WTC11 (cell line): ENCODE measurements around the gene SREBF2. TPM values are rescaled to one million over a fixed set of nuclear protein-coding genes. Genes with fewer than 3 reads are reported as not detected.

Experiments
- ATAC-seq: fragments of 200-7000 bp; cut with Tn5 transposase; 2 replicates; pipeline ENCODE4 v1.10.0; 2021; ENCODE audit warnings: mild to moderate bottlenecking, moderate library complexity
- CTCF ChIA-PET: fragments of 300-600 bp; sonication (Branson Sonifier 250); formaldehyde crosslinking; loops from one replicate; lab custom pipeline; 2021; ENCODE audit warnings: antibody characterized with exemption; lab: Charles Lee
- POLR2A ChIA-PET: fragments of 350-600 bp; sonication (Branson Sonifier 250); formaldehyde crosslinking; loops from one replicate; lab custom pipeline; 2021; ENCODE audit warnings: antibody characterized with exemption; lab: Charles Lee
- DNase-seq: peaks from one replicate; pipeline ENCODE4 v3.0.0; 2021; ENCODE audit warnings: low spot score
- H3K27ac Mint-ChIP-seq: 2 replicates; pipeline ENCODE4 v1.8.0; 2021; ENCODE audit warnings: mixed read lengths
- H3K27me3 Mint-ChIP-seq: 2 replicates; pipeline ENCODE4 v1.8.0; 2021; ENCODE audit warnings: low read depth, mild to moderate bottlenecking, moderate library complexity, mixed read lengths
- H3K36me3 Mint-ChIP-seq: 2 replicates; pipeline ENCODE4 v1.8.0; 2021; ENCODE audit warnings: mixed read lengths
- H3K4me1 Mint-ChIP-seq: 2 replicates; pipeline ENCODE4 v1.8.0; 2022; ENCODE audit warnings: mixed read lengths
- H3K4me3 Mint-ChIP-seq: 2 replicates; pipeline ENCODE4 v1.8.0; 2021; ENCODE audit warnings: mild to moderate bottlenecking, moderate library complexity, mixed read lengths
- H3K9me3 Mint-ChIP-seq: 2 replicates; pipeline ENCODE4 v1.8.0; 2021; ENCODE audit warnings: mixed read lengths
- CREM ChIP-seq: sonication (generic); formaldehyde crosslinking; IDR thresholded peaks from 2 replicates; pipeline ENCODE4 v1.8.1; 2022; ENCODE audit warnings: mild to moderate bottlenecking, missing genetic modification reagents, moderate library complexity
- FOXK1 ChIP-seq: sonication (generic); formaldehyde crosslinking; IDR thresholded peaks from 2 replicates; pipeline ENCODE4 v1.8.0; 2022; ENCODE audit warnings: mild to moderate bottlenecking, moderate library complexity, missing genetic modification reagents
- FOXP1 ChIP-seq: sonication (generic); formaldehyde crosslinking; IDR thresholded peaks from 2 replicates; pipeline ENCODE4 v1.8.0; 2022; ENCODE audit warnings: missing genetic modification reagents, mild to moderate bottlenecking, moderate library complexity, borderline replicate concordance
- GTF2I ChIP-seq: fragments of 250-450 bp; sonication (Bioruptor Pico); conservative IDR thresholded peaks from 2 replicates; pipeline ENCODE4 v1.4.0; 2021; ENCODE audit warnings: mild to moderate bottlenecking
- IRF2 ChIP-seq: sonication (generic); formaldehyde crosslinking; IDR thresholded peaks from 2 replicates; pipeline ENCODE4 v1.8.0; 2022; ENCODE audit warnings: low read depth, missing genetic modification reagents, borderline replicate concordance
- JAZF1 ChIP-seq: fragments of 250-450 bp; sonication (Bioruptor Pico); IDR thresholded peaks from 2 replicates; pipeline ENCODE4 v1.9.0; 2021; ENCODE audit warnings: moderate library complexity, mild to moderate bottlenecking, inconsistent platforms
- MYBL2 ChIP-seq: sonication (generic); formaldehyde crosslinking; IDR thresholded peaks from 2 replicates; pipeline ENCODE4 v1.8.1; 2023; ENCODE audit warnings: mild to moderate bottlenecking, moderate library complexity, missing genetic modification reagents
- NFE2L1 ChIP-seq: sonication (generic); formaldehyde crosslinking; IDR thresholded peaks from 2 replicates; pipeline ENCODE4 v1.8.1; 2023; ENCODE audit warnings: missing genetic modification reagents
- SOX15 ChIP-seq: fragments of 250-450 bp; sonication (Bioruptor Pico); IDR thresholded peaks from 2 replicates; pipeline ENCODE4 v1.9.0; 2021; ENCODE audit warnings: mild to moderate bottlenecking
- TEAD1 ChIP-seq: sonication (generic); formaldehyde crosslinking; IDR thresholded peaks from 2 replicates; pipeline ENCODE4 v1.8.0; 2022; ENCODE audit warnings: mild to moderate bottlenecking, missing genetic modification reagents
- TEAD4 ChIP-seq: sonication (generic); formaldehyde crosslinking; IDR thresholded peaks from 2 replicates; pipeline ENCODE4 v1.8.0; 2022; ENCODE audit warnings: mild to moderate bottlenecking, missing genetic modification reagents
- ZNF671 ChIP-seq: fragments of 250-450 bp; sonication (Bioruptor Pico); IDR thresholded peaks from 2 replicates; pipeline ENCODE4 v1.8.0; 2021; ENCODE audit warnings: mild to moderate bottlenecking
- total RNA-seq: library from RNA; stranded (reverse); gene quantifications from 3 replicates; pipeline ENCODE4 v1.2.3, GENCODE V29; 2021
- TF ChIP-seq, protein P1 (sequence below): fragments of 250-450 bp; sonication (Bioruptor Pico); IDR thresholded peaks from 2 replicates; pipeline ENCODE4 v2.1.2; 2022; ENCODE audit warnings: mild to moderate bottlenecking, moderate library complexity
- TF ChIP-seq, protein P2 (sequence below): sonication (generic); formaldehyde crosslinking; IDR thresholded peaks from 2 replicates; pipeline ENCODE4 v1.8.1; 2023; ENCODE audit warnings: mild to moderate bottlenecking, missing genetic modification reagents, moderate library complexity
- TF ChIP-seq, protein P3 (sequence below): sonication (generic); formaldehyde crosslinking; IDR thresholded peaks from 2 replicates; pipeline ENCODE4 v1.8.1; 2022; ENCODE audit warnings: low read depth, mild to moderate bottlenecking, moderate library complexity, missing genetic modification reagents, borderline replicate concordance
- TF ChIP-seq, protein P4 (sequence below): fragments of 250-450 bp; sonication (Bioruptor Pico); IDR thresholded peaks from 2 replicates; pipeline ENCODE4 v1.9.0; 2021; ENCODE audit warnings: moderate library complexity, mild to moderate bottlenecking, inconsistent platforms, borderline replicate concordance
- TF ChIP-seq, protein P5 (sequence below): fragments of 250-450 bp; sonication (Bioruptor Pico); conservative IDR thresholded peaks from 2 replicates; pipeline ENCODE4 v1.9.0; 2021; ENCODE audit warnings: mild to moderate bottlenecking
- TF ChIP-seq, protein P6 (sequence below): sonication (generic); formaldehyde crosslinking; IDR thresholded peaks from 2 replicates; pipeline ENCODE4 v1.8.1; 2023; ENCODE audit warnings: mild to moderate bottlenecking, missing genetic modification reagents

Gene SREBF2
- total RNA-seq, 1 experiment from 2014 or later = 151 TPM

DNA sequence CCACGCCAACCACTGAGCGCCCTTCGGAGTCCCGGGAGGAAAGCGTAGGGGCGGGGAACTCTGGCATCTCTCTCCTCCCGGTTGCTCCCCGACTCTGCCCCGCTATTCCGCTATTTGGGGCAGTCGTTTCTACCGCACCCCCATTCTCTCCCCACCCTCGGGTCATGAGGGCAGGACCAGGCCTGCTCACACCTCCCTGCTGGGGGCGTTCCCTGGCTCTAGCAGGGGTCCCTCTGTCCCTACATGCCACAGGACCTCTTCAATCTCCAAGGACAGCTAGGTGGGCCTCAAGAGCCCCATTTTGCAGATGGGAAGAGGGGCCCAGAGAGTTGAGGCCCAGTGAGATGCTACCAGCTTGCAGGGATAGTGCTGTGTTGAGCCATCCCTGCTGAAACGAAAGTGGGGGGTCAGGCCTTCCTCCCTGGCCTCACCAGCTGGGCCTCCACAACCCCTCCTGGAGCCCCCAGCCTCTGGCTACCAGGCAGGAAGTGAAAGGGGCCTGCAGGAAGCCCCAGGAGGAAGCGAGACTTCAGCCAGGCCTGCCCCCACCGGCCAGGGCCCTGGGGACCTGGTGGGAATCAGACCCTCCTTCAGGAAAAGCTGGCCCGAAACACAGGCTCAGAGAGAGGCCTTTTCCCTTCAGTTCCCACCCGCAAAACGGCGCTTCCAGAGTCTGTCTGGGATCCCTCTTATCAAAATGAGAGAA, 87.5 kb downstream of the SREBF2 start:
- peaks cover 92% of the 10 kb centered on the region for H3K27me3 Mint-ChIP-seq
- H3K36me3 Mint-ChIP-seq = no peaks in the 10 kb centered on the region
- CTCF ChIA-PET = interaction anchor here (0.5 to 2.7 kb wide), 12 partner anchors 8 to 448 kb away, joined by 3 to 18 read pairs (median 4); no protein-coding TSS in a partner anchor

DNA sequence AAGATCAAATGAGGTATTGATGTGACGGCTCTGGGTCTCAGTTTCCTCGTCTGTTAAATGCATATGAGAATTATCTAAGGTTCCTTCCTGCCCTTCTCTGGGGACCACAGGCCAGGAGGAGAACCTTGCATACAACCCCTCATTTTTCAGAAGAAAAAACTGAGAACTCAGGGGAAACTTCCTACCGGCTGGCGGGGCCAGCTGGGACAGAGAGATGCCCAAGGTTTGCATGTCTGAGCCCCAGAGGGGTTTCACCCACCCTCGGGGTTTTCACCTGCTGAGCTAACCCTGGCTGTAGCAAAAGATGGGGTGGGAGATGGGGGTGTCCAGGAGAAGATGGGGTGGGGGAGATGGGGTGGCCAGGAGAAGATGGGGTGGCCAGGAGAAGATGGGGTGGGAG, 89.4 kb downstream of the SREBF2 start:
- Mint-ChIP-seq H3K27me3 (peaks cover 86% of the 10 kb centered on the region), H3K9me3 (no peaks in the 10 kb centered on the region), H3K4me3 (no peak overlapping the region), H3K27ac (no peak overlapping the region), H3K36me3 (no peaks in the 10 kb centered on the region), H3K4me1 (peaks cover 19% of the 10 kb centered on the region)
- no peak for TF ChIP-seq IRF2 (CRISPR knock-in tag)
- TF ChIP-seq, protein P1, sequence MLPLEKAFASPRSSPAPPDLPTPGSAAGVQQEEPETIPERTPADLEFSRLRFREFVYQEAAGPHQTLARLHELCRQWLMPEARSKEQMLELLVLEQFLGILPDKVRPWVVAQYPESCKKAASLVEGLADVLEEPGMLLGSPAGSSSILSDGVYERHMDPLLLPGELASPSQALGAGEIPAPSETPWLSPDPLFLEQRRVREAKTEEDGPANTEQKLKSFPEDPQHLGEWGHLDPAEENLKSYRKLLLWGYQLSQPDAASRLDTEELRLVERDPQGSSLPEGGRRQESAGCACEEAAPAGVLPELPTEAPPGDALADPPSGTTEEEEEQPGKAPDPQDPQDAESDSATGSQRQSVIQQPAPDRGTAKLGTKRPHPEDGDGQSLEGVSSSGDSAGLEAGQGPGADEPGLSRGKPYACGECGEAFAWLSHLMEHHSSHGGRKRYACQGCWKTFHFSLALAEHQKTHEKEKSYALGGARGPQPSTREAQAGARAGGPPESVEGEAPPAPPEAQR = no peak
- TF ChIP-seq, protein P2, sequence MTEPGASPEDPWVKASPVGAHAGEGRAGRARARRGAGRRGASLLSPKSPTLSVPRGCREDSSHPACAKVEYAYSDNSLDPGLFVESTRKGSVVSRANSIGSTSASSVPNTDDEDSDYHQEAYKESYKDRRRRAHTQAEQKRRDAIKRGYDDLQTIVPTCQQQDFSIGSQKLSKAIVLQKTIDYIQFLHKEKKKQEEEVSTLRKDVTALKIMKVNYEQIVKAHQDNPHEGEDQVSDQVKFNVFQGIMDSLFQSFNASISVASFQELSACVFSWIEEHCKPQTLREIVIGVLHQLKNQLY (CRISPR knock-in tag) = no peak
- TF ChIP-seq, protein P3, sequence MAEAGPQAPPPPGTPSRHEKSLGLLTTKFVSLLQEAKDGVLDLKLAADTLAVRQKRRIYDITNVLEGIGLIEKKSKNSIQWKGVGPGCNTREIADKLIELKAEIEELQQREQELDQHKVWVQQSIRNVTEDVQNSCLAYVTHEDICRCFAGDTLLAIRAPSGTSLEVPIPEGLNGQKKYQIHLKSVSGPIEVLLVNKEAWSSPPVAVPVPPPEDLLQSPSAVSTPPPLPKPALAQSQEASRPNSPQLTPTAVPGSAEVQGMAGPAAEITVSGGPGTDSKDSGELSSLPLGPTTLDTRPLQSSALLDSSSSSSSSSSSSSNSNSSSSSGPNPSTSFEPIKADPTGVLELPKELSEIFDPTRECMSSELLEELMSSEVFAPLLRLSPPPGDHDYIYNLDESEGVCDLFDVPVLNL (CRISPR knock-in tag) = no peak
- TF ChIP-seq, protein P4, sequence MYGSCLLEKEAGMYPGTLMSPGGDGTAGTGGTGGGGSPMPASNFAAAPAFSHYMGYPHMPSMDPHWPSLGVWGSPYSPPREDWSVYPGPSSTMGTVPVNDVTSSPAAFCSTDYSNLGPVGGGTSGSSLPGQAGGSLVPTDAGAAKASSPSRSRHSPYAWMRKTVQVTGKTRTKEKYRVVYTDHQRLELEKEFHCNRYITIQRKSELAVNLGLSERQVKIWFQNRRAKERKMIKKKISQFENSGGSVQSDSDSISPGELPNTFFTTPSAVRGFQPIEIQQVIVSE = no peak
- TF ChIP-seq MYBL2 (CRISPR knock-in tag) = no peak
- no peak for TF ChIP-seq NFE2L1
- TF ChIP-seq SOX15 (CRISPR knock-in tag) = no peak
- no peak for TF ChIP-seq ZNF671
- no peak for TF ChIP-seq FOXK1 (CRISPR knock-in tag)
- TF ChIP-seq, protein P5, sequence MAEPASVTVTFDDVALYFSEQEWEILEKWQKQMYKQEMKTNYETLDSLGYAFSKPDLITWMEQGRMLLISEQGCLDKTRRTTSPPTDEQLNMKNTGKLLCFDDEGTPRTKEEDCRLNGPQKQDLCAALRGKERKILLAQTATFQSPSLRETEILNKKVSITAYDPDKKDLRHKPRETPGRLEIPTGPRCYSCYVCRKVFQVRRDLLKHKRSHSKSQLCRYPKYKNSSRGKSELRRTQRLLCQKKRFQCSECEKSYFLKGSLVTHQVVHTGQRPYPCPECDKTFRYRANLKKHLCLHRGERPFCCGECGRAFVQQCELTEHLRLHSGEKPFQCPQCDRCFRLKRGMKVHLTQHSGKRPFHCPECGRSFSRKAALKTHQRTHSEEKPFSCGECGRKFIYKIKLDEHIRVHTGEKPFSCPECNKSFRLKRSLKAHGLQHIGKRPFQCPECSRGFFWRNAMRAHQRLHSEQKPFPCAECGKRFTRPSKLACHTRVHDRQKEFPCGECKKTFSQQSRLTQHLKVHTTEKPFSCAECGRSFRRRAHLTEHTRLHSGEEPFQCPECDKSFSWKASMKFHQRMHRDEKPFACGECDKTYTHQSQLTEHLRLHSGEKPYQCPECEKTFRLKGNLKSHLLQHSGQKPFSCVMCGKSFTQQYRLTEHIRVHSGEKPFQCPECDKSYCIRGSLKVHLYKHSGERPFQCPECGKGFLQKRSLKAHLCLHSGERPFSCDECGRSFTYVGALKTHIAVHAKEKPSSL = no peak
- no peak for TF ChIP-seq JAZF1 (CRISPR knock-in tag)
- TF ChIP-seq TEAD4 = no peak
- no peak for TF ChIP-seq FOXP1 (CRISPR knock-in tag)
- TF ChIP-seq CREM = no peak
- no peak for TF ChIP-seq GTF2I (CRISPR knock-in tag)
- DNase-seq = no peak
- POLR2A ChIA-PET = no interaction called here
- ATAC-seq = no peak
- CTCF ChIA-PET = interaction anchor here (1.2 to 4.7 kb wide), 2 partner anchors 13 to 24 kb away, joined by 4 to 66 read pairs; partner anchors contain the start of gene CENPM

More for the DNA sequence above, 87.5 kb downstream of the SREBF2 start:
- Mint-ChIP-seq H3K4me1 (peaks cover 29% of the 10 kb centered on the region), H3K27ac (no peak overlapping the region), H3K4me3 (peak overlapping the region; percentile 70)
- POLR2A ChIA-PET = interaction anchor here (0.5 to 1.8 kb wide), 2 partner anchors 120 to 182 kb away, joined by 3 to 6 read pairs; partner anchors contain the start of gene CCDC134
- no peak for DNase-seq
- no peak; the same call in 1 of the 2 replicates for ATAC-seq
- TF ChIP-seq, protein P6, sequence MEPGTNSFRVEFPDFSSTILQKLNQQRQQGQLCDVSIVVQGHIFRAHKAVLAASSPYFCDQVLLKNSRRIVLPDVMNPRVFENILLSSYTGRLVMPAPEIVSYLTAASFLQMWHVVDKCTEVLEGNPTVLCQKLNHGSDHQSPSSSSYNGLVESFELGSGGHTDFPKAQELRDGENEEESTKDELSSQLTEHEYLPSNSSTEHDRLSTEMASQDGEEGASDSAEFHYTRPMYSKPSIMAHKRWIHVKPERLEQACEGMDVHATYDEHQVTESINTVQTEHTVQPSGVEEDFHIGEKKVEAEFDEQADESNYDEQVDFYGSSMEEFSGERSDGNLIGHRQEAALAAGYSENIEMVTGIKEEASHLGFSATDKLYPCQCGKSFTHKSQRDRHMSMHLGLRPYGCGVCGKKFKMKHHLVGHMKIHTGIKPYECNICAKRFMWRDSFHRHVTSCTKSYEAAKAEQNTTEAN (CRISPR knock-in tag) = no peak
- TF ChIP-seq TEAD1 (CRISPR knock-in tag) = 0 out of 2 replicates have a peak, but pooled peaks have one; percentile 13
- TF ChIP-seq, all 79 proteins: peak for 1
- no peaks in the 10 kb centered on the region for H3K9me3 Mint-ChIP-seq
